ENCODE measurements around the gene OSTM1.

The OSTM1 gene

DNA sequence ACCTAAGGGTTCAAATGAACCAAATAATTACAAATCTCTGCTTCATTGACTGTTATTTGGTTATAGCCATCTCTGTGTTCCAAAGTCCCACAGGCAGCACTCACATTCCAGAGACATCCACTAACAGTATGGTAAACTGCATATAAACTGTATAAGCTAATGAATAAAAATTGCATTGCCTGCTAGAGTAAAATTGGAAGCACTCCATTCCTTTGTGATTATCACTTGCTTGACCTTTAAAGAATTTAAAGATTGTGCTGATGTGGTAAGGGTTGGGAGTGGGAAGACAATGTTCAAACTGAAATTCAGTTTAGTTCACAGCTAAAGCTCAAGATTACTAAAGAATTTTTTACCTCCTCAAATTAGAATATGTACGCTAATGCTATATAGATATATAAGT, 31.0 kb upstream of the OSTM1 start:
- DNase-seq (ENCODE audit: extremely low read depth in 1 of 2, low read depth in 1 of 2), result no peak

DNA sequence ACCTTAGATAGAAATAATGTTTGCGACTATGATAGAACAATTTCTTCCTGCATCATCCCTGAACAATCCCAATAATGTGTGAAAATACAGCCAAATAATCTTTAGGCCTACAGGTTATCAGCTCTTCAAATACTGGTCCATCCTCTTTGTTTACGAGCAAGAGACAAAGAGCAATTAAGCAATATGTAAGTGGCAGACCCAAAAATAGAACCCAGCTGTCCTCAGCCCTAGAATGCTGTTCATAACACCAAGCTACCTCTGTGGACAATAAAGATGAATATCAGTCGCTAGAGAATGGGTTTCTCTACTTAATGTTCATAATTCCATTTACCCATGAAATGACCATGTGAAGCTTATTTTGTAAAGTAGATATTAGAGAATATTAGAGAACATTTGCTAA, 28.4 kb upstream of the OSTM1 start:
- DNase-seq (ENCODE audit: extremely low read depth in 1 of 2, low read depth in 1 of 2), result no peak

DNA sequence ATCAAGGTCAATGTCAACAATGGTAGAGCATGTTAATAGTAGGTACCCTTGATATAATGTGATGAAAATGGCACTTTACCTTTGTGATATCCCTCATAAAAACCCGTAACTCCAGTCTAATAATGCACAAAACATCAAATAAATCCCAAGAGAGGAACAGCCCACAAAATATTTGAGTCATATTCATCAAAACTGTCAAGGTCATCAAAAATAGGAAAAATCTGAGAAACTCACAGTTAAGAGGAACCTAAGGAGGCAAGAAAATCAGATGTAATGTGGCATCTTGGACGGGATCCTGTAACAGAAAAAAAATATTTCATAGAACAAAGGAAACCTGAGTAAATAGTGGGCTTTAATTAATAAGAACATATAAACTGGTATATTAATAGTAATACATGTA, 25.5 kb upstream of the OSTM1 start:
- DNase-seq (ENCODE audit: extremely low read depth in 1 of 2, low read depth in 1 of 2), result no peak

DNA sequence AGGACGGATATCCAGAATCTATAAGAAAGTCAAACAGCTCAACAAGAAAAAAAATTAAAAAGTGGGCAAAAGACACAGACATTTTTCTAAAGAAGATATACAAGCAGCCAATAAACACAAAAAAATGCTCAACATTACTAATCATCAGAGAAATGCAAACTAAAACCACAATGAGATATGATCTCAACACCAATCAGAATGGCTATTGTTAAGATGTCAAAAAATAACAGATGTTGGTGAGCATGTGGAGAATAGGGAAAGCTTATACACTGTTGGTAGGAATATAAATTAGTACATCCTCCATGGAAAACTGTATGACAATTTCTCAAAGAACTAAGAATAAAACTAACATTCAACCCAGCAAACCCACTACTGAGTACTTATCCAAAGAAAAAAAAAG, 23.3 kb upstream of the OSTM1 start:
- no peak for DNase-seq (ENCODE audit: extremely low read depth in 1 of 2, low read depth in 1 of 2)

DNA sequence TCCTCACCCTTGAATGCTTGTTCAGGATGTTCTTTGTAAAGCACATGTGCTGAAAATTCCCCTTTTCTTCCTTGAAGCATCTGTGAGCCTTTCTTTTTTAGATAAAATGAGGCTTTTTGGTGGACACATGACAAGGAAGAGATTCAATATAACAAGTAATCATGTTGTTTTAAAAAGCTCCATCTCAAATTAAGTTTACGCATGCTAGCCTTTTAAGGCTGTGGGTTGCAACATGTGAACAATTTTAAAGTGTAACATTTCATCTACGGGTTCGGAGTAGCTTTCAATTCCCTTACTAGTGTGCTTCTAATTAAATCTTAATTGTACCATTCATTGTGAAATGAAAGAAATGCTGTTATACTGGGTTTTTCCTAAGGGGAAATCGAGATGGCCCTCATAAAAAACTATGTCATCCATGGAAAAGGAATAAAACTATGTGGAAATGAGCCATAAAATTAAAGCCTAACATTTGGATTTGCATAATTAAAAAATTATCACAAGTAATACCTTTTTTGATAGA, 19.3 kb upstream of the OSTM1 start:
- DNase-seq (ENCODE audit: extremely low read depth in 1 of 2, low read depth in 1 of 2), result no peak

DNA sequence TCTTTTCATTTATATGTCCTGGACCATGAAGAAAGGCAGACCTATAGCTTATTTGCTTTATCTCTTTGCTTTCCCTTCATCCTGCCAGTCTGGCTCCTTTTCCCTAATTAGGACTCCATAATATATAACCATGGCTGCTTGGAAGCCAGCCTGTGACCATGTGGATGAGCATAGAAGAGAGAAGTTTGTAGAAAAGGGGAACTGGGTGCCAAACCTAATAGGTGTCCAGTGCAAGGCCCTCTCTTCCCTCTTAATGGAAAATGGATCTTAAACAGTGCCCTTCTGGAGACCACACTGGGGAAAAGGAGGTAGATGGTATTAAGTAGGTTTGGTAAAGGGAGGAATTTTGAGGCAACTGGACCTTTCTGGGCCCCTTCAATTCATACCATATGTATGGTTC, 16.7 kb upstream of the OSTM1 start:
- DNase-seq (ENCODE audit: extremely low read depth in 1 of 2, low read depth in 1 of 2), result no peak

DNA sequence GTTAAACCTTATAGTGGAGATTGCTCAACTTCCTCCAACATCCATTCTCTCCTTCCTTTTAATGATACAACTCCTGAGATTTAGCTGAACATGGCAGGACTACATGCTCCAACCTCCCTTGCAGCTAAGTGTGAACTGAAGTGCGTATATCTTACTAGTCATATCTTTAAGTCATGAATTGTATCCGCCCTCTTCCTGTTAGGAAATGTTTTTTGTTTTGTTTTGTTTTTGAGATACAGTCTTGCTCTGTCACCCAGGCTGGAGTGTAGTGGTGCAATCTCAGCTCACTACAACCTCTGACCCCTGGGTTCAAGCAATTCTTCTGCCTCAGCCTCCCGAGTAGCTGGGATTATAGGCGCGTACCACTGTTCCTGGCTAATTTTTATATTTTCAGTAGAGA, 8.8 kb upstream of the OSTM1 start:
- no peak for DNase-seq (ENCODE audit: extremely low read depth in 1 of 2, low read depth in 1 of 2)

DNA sequence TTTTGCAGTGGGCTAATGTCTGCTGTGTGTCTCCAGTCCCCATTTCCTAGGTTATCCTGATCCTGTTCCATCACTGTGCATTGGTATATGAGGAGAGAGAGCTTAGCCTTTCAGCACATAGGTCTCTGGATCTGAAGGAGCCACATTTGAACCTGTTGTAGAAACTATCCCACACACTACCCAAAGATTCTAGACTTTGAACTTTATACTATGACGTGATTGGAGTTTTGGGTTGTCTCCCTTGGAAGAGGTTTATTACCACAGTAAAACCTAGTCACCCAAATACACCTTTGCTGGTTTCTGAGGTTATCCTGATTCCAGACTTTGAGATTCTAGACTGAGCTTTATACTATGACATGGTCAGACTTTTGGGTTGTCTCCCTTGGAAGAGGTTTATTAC, 8.0 kb upstream of the OSTM1 start:
- DNase-seq (ENCODE audit: extremely low read depth in 1 of 2, low read depth in 1 of 2), result no peak

DNA sequence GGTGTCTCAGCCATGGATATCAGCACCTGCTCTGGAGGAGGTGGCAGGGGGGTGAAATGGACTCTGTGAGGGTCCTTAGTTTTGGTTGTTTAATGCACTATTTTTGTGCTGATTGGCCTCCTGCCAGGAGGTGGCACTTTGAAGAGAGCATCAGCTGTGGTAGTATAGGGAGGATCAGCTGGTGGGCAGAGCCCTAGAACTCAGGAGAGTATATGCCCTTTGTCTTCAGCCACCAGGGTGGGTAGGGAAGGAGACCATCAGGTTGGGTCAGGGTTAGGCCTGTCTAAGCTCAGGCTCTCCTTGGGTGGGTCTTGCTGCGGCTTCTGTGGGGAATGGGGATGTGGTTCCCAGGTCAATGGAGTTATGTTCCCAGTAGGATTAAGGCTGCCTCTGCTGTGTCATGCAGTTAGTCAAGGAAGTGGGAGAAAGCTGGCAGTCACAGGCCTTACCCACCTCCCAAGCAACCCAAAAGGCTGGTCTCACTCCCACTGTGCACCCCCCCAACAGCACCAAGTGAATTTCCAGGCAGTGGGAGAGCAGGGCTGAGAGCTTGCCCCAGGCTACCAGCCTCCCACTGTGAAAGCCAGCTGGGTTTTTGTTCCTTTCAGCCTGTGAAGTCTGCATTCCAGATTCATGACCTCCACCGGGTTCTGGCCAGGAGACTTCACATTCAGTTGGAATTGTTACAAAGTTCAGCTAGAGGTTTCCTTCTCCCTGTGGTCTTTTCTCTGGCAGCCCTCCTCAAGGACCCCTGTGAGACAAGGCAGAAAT, 5.7 kb upstream of the OSTM1 start:
- DNase-seq (ENCODE audit: extremely low read depth in 1 of 2, low read depth in 1 of 2), result no peak

DNA sequence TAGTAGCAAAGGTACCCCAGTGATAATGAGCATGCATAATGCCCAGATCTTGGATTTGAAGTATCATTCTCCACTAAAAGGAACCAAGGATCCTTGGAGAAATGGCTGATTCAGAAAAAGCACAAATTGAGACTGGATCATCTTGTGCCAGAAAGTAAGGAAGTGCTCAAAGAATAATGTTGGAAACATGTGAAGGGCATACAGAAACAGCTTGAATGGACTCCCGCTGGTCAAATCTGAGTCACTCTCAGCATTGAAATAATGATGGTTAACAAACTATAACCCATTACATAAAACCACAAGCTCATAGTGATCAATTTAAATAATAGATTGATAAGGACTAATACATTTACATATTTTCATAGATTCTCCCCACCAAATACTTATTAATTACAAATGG, 3.6 kb upstream of the OSTM1 start:
- no peak for DNase-seq (ENCODE audit: extremely low read depth in 1 of 2, low read depth in 1 of 2)

DNA sequence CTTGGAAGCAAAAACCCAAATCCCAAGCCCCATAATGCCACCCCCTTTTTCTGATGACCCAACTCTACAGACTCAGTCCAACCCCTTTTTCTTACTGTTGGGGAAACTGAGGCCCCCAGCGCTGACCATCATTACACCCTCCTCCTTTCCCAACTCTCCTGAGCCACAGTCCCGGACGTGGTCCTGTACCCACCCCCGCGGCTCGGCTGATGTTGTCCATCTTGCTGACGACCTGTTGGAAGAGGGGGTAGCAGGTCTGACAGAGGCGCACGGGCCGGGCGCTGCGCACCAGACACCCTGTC, 533 bp downstream of the OSTM1 start:
- DNase-seq (ENCODE audit: extremely low read depth in 1 of 2, low read depth in 1 of 2), result no peak

DNA sequence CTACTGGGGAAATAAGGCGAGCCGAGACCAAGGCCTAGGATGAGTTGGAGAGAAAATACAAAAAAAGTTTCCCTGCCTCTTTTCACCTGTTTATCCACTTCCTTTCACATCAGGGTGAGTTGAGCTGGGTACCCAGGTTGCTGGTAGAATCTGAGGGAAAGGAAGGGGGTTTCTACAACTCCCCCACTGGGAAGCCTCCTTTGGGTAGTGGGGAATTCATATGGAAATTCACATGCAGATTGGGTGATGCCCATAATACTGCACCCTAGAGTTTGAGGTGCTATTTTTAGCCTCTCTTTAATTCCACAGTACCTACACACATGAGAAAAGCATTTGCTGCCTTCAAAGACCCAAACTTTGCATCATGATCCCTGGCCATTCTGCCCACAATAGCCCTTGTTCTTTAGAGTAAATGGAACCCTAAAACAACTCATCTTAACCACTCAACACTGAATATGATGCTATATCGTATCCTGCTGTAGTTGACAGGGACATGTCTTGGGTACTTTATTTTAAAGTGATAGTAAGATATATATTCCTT, 2.7 kb downstream of the OSTM1 start:
- no peak for DNase-seq (ENCODE audit: extremely low read depth in 1 of 2, low read depth in 1 of 2)

DNA sequence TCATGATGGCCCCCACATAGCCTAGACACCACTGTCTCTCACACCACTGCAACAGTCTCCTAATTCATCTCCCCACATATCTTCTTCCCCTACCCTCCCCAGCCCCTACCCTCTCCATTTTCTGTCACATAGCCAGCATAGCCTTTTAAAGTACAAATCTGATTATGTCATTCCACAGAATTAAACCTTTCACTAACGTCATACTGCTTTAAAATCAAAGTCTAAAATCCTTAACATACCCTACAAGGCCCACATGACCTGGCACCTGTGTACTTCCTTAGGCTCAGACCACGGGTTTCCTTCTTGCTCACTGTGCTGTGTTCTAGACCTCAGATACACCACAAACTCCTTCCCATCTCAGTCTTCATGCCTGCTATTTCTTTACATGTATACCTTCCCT, 5.9 kb downstream of the OSTM1 start:
- no peak for DNase-seq (ENCODE audit: extremely low read depth in 1 of 2, low read depth in 1 of 2)

DNA sequence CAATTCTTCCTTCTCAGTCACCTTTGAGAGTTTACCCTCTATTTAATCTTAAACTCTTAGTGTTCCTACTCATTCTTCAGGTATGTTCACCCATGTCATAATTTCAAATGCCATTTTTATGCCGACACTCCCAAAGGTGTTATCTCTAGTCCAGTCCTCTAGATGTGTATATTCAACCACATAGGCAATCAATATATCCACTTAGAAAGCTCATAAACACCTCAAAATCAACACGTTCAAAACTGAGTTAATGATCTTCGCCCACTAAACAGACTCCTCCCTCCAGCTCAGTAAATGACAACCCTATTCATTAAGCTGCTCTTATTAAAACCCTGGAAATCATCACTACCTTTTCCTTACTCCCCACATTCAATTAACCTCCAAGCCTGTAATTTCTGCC, 6.4 kb downstream of the OSTM1 start:
- no peak for DNase-seq (ENCODE audit: extremely low read depth in 1 of 2, low read depth in 1 of 2)

DNA sequence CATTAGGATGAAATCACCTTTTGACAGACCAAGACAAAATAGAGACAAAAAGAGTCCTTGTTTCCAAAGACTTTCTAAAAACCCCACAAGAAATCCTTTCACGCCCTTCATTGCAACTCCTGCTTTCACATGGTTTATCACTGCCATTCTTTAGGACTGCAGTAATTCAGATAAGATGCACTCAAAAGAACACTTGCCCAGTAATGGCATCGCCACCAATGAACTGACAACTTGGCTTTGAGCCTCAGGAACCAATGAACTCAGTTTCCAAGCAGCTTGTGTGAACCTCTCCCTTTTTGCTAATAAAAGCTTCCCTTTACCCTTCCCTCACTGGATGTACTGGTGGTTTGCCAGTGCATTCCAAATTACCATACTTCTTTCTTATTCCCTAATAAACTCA, 21.8 kb downstream of the OSTM1 start:
- DNase-seq (ENCODE audit: extremely low read depth in 1 of 2, low read depth in 1 of 2), result no peak

DNA sequence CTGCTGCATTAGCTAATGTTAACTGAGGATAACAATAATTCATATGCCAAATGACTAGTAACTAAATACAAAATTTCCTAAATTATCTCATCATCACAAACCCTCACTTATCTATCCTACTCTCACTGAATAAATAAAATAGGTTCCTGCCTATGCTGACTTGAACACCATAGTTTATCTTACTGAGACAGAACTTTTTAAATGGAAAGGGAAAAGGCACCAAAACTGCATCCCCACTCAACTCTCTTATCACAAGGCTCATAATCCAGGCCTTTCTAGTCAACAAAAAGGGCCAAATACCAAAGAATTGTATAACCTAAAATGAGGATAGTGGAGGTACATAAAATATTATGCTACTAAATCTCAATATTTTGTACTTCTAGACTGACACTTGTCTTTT, 23.1 kb downstream of the OSTM1 start:
- no peak for DNase-seq (ENCODE audit: extremely low read depth in 1 of 2, low read depth in 1 of 2)

DNA sequence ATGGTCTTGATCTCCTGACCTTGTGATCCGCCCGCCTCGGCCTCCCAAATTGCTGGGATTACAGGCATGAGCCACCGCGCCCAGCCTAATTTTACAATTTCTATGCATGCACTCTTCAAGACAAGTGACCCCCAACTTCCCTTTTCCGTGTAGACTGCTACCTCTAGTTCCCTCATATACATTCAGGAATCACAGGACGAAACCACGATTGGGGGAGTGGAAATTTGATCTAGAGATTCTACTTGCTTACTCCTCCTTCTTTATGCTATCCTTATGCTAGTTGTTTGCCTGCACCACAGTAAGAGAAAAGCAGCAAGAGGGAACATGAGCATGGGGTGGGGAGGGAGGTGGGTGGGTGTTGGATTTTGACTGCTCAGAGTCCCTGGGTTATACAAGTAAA, 34.9 kb downstream of the OSTM1 start:
- no peak for DNase-seq (ENCODE audit: extremely low read depth in 1 of 2, low read depth in 1 of 2)

DNA sequence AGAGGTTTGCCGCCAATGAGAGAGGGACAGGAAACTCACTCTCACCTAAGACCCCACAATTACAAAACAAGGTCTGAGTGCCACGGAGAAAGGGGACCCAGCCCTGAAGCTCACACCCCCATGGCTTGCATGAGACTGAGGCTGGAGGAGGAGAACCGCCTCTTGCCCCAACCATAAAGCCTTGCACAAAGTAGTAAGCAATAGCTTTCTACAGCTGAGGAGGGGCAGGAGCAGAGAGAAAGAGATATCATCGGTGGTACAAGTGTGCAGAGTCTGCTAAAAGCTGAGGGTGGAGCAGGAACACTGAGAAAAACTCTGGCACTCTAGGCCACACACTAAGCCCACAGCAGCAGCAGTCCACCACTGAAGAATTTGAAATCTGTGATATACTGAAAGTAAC, 37.7 kb downstream of the OSTM1 start:
- no peak for DNase-seq (ENCODE audit: extremely low read depth in 1 of 2, low read depth in 1 of 2)

DNA sequence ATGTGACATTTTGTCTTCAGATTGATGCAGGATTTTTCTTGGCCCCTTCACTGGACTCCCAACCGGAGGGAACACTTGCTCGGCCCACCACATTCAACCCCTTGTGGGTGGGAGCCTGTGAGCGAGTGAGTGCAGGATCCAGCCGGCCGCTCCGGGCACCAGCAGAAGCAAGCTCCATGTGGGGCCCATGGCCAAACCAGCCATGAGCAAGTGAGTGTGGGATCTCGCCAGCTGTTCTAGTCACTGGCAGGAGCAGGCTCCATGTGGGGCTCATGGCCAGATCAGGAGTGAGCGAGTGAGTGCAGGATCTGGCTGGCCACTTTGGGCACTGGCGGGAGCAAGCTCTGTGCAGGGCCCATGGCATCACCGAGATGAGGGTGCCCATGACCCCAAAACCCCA, 42.6 kb downstream of the OSTM1 start:
- no peak for DNase-seq (ENCODE audit: extremely low read depth in 1 of 2, low read depth in 1 of 2)

DNA sequence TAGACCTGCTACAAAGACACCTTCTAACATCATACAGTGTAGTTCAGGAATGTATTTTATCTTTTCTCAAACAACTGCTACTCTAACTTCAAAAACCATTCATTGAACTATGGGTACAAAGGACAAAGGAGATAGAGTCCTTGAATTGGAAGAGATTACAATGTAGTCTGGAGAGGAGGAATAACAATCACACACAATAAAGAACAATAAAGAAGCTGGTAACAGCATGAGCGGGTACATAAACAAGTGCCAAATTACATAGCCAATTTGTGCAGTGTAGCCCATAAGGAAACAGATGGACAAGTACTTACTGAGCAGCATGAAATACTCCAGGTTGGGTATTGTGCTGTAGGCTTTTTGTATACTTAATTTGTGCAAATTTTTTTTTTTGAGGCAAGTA, 44.3 kb downstream of the OSTM1 start:
- DNase-seq (ENCODE audit: extremely low read depth in 1 of 2, low read depth in 1 of 2), result no peak

DNA sequence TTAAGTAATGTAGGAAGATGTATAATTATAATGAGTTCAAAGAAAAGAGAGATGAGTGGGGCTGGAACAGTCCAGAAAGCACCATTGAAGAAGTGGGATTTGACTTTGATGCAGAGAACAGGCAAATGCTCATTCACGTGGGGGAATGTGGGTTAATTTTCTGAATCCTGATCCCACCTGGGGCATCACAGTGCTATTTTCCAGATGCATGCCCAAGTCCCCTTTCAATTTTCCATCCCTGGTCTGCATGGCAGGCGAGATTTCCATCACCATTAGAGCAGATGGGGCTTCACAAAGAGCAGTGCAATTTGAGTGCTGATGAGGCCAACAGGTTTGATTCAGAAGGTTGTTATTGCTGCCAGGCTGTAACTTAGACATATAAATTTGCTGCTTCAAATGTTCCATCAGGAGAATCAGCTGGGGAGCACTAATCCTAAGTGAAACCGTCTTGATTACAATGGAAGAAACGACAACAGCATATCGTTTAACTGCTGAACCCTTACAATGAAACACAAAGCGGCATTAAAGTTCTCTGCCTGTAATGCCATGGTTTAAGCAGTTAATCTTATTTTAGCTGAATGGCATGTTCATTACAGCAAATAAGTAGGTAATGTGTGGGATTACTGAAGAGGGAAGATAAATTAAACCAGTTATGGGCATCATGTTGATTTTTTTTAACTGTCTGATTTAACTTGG, 45.2 kb downstream of the OSTM1 start:
- no peak for DNase-seq (ENCODE audit: extremely low read depth in 1 of 2, low read depth in 1 of 2)

DNA sequence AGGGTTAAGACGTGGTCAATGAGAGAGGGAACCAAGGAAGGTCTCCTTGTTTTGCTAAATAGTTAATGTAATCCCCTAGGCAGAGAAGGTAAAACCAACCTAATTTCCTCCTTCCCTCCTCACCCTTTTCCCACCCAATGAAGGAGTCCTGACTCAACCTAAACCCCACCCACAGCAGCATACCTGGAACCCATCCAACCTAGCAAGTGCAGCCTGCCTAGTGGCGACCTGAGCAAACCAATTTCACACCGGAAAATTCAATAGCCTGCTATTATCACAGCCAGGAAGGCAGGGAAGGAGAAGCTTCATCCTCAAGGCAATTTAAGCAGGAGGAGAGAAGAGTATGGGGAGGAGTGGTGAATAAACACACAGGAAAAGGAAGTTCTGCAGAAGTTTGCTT, 46.9 kb downstream of the OSTM1 start:
- no peak for DNase-seq (ENCODE audit: extremely low read depth in 1 of 2, low read depth in 1 of 2)

DNA sequence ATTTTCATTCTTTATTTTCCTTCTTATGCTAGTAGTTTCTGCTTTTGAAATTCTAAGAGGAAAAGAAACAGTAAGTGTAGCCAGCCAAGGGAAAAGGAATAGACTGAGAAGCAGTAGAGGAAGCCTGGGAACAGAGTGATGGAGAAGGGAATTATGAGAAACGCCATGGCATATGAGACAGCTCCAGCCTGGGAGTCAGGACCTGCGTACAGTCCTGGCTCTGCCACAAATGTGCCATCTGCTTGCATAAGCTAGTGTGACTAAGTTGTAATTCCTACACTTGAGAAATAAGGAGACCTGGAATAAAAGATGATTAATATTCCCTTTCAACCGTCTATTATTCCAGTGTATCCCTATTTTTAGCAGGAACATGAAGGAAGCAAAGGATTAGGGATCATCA, 47.5 kb downstream of the OSTM1 start:
- no peak for DNase-seq (ENCODE audit: extremely low read depth in 1 of 2, low read depth in 1 of 2)
